Gastroesophageal sphincter (tissue), 4 donors: Measurements from ENCODE around the gene SMARCAL1. TPM values are rescaled to one million over a fixed set of nuclear protein-coding genes. Genes with fewer than 3 reads are reported as not detected.

ENCODE experiments used
- ATAC-seq: fragments of 150-250 bp; one replicate; pipeline ENCODE4 v1.9.1; 2016; ENCODE audit warnings: mild to moderate bottlenecking, moderate library complexity
- H3K27ac ChIP-seq, 4 donors: fragments of 200-600 bp; sonication (generic) in 3 of 4; 1 replicate in 3 of 4; 2 replicates in 1 of 4; pipeline ENCODE4 v1.5.1; 2016 to 2019
- H3K27me3 ChIP-seq: fragments of 200-600 bp; sonication (generic); one replicate; pipeline ENCODE4 v1.5.1; 2019
- H3K36me3 ChIP-seq, 2 donors: fragments of 200-600 bp; sonication (generic); one replicate each; pipeline ENCODE4 v1.5.1; 2019; ENCODE audit warnings: control low read depth in 1 of 2
- H3K4me1 ChIP-seq, 3 donors: fragments of 200-600 bp; sonication (generic); 1 replicate in 2 of 3; 2 replicates in 1 of 3; pipeline ENCODE4 v1.5.1; 2016 to 2019; ENCODE audit warnings: control low read depth in 2 of 3
- H3K4me3 ChIP-seq, 2 donors: fragments of 200-600 bp; sonication (generic); one replicate each; pipeline ENCODE4 v1.5.1; 2019; ENCODE audit warnings: mild to moderate bottlenecking in 1 of 2, moderate library complexity in 1 of 2
- H3K9me3 ChIP-seq, 3 donors: fragments of 200-600 bp; sonication (generic); one replicate each; pipeline ENCODE4 v1.5.1; 2017 to 2019; ENCODE audit warnings: control low read depth in 2 of 3
- CTCF ChIP-seq, 4 experiments: fragments of 200-600 bp in 2 of 4; fragments of 450-650 bp in 2 of 4; sonication (generic) in 1 of 4; IDR thresholded peaks; one replicate each; pipeline ENCODE4 v1.5.1; 2017 to 2019; ENCODE audit warnings: antibody characterized with exemption in 4 of 4, mild to moderate bottlenecking in 2 of 4, moderate library complexity in 2 of 4
- EP300 ChIP-seq: sonication (generic); formaldehyde crosslinking; IDR thresholded peaks from one replicate; pipeline ENCODE4 v1.6.1; 2017; ENCODE audit warnings: antibody characterized with exemption, mild to moderate bottlenecking
- POLR2A ChIP-seq, 2 donors: fragments of 450-650 bp; IDR thresholded peaks; one replicate each; pipeline ENCODE4 v1.6.1; 2017; ENCODE audit warnings: antibody characterized with exemption in 2 of 2, mild to moderate bottlenecking in 2 of 2, moderate library complexity in 1 of 2
- POLR2AphosphoS5 ChIP-seq: sonication (generic); formaldehyde crosslinking; IDR thresholded peaks from one replicate; pipeline ENCODE4 v1.6.1; 2017; ENCODE audit warnings: antibody characterized with exemption
- WGBS, 2 donors: methylation state at CpG; one replicate each; pipeline ENCODE4 v1.1.5; 2018; ENCODE audit warnings: low coverage in 1 of 2; 5-methylcytosine and 5-hydroxymethylcytosine counted together
- total RNA-seq, 4 donors: library from RNA; depleted of rRNA; stranded (reverse); fragments of >200 nt; gene quantifications; one replicate each; pipeline ENCODE4 v1.1.0, GENCODE V29; 2016

Gene SMARCAL1
- total RNA-seq, 4 donors from 2014 or later, result 7.5 to 14.7 (median 10.7) TPM

GRCh38 chr2:216385478-216385877, 26.8 kb upstream of the SMARCAL1 start:
- H3K4me3 ChIP-seq, result no peak overlapping the region
- no peak for ATAC-seq
- H3K9me3 ChIP-seq, result no peaks in the 10 kb centered on the region
- no peak overlapping the region for H3K27ac ChIP-seq
- H3K4me1 ChIP-seq, result no peaks in the 10 kb centered on the region
- no peaks in the 10 kb centered on the region for H3K36me3 ChIP-seq
- H3K27me3 ChIP-seq, result no peaks in the 10 kb centered on the region
- TF ChIP-seq EP300 (no peak), POLR2AphosphoS5 (no peak), CTCF (IDR thresholded peaks at IDR 0.05) (no peak), POLR2A (IDR thresholded peaks at IDR 0.05) (no peak)
- WGBS, 2 donors, result 53 to 77% methylated on average over 2 of the region's 2 CpGs

- ATAC-seq, result no peak
- H3K27me3 ChIP-seq, result no peaks in the 10 kb centered on the region
- H3K4me3 ChIP-seq, result no peak overlapping the region
- H3K9me3 ChIP-seq, result no peaks in the 10 kb centered on the region
- no peaks in the 10 kb centered on the region for H3K4me1 ChIP-seq
- TF ChIP-seq CTCF (IDR thresholded peaks at IDR 0.05), result no peak
- TF ChIP-seq EP300, result no peak
- TF ChIP-seq POLR2AphosphoS5, result no peak
- TF ChIP-seq POLR2A (IDR thresholded peaks at IDR 0.05), result no peak
- 92 to 94% methylated on average over 2 of the region's 2 CpGs for WGBS, 2 donors
- H3K36me3 ChIP-seq, result no peaks in the 10 kb centered on the region
- H3K27ac ChIP-seq, result no peak overlapping the region
Measured at GRCh38 chr2:216387262-216387661, 25.0 kb upstream of the SMARCAL1 start.

GRCh38 chr2:216388046-216388884, 24.0 kb upstream of the SMARCAL1 start:
- ATAC-seq, result no peak
- 61 to 81% methylated on average over 3 to 5 of the region's 5 CpGs for WGBS, 2 donors
- Histone ChIP-seq H3K27ac (no peak overlapping the region), H3K4me3 (no peak overlapping the region), H3K36me3 (no peaks in the 10 kb centered on the region), H3K27me3 (no peaks in the 10 kb centered on the region), H3K4me1 (no peaks in the 10 kb centered on the region), H3K9me3 (no peaks in the 10 kb centered on the region)
- no peak for TF ChIP-seq EP300
- no peak for TF ChIP-seq POLR2A (IDR thresholded peaks at IDR 0.05)
- TF ChIP-seq POLR2AphosphoS5, result no peak
- no peak for TF ChIP-seq CTCF (IDR thresholded peaks at IDR 0.05)

- Histone ChIP-seq H3K27ac (no peak overlapping the region), H3K36me3 (no peaks in the 10 kb centered on the region), H3K4me3 (no peak overlapping the region), H3K9me3 (no peaks in the 10 kb centered on the region), H3K4me1 (no peaks in the 10 kb centered on the region), H3K27me3 (no peaks in the 10 kb centered on the region)
- no peak for ATAC-seq
- TF ChIP-seq CTCF (IDR thresholded peaks at IDR 0.05), result no peak
- TF ChIP-seq EP300, result no peak
- TF ChIP-seq POLR2A (IDR thresholded peaks at IDR 0.05), result no peak
- no peak for TF ChIP-seq POLR2AphosphoS5
- 80 to 83% methylated on average over 1 of the region's 1 CpG for WGBS, 2 donors
Measured at GRCh38 chr2:216389570-216389969, 22.7 kb upstream of the SMARCAL1 start.

- H3K27me3 ChIP-seq, result no peaks in the 10 kb centered on the region
- TF ChIP-seq POLR2AphosphoS5 (no peak), EP300 (no peak), CTCF (IDR thresholded peaks at IDR 0.05) (no peak), POLR2A (IDR thresholded peaks at IDR 0.05) (no peak)
- H3K9me3 ChIP-seq, result no peaks in the 10 kb centered on the region
- WGBS, 2 donors, result 50 to 80% methylated on average over 1 to 2 of the region's 6 CpGs
- no peaks in the 10 kb centered on the region for H3K4me1 ChIP-seq
- H3K36me3 ChIP-seq, result no peaks in the 10 kb centered on the region
- H3K4me3 ChIP-seq, result no peak overlapping the region
- H3K27ac ChIP-seq, result no peak overlapping the region
- no peak for ATAC-seq
Measured at GRCh38 chr2:216391401-216391800, 20.9 kb upstream of the SMARCAL1 start.
